GM08714 (cell line): ENCODE measurements around the gene FSTL3.
"Not testable (repeated sequence)": the region's sequence is repeated elsewhere in the genome, so short reads cannot be mapped to it uniquely, and the experiment has no call there.

ENCODE experiments used
- H3K4me3 ChIP-seq: fragments of 200-500 bp; sonication (Bioruptor generic); 2 replicates; pipeline ENCODE4 v1.5.1; 2014; ENCODE audit warnings: mild to moderate bottlenecking, low read length, inconsistent platforms
- ZNF274 ChIP-seq: IDR thresholded peaks from 2 replicates; pipeline ENCODE4 v1.6.1; 2012; ENCODE audit warnings: mild to moderate bottlenecking, low read depth, low read length

The FSTL3 gene

GRCh38 chr19:676339-677105, at the start of gene FSTL3:
Gene FSTL3 (plus strand): TSS chr19:676392. CDS start chr19:676424, 32 bp downstream.
- H3K4me3 ChIP-seq, result peak within 1 kb of the TSS; percentile 5; the same call in 1 of the 2 replicates
- TF ChIP-seq ZNF274, result no peak

- H3K4me3 ChIP-seq, result not testable (repeated sequence)
Observed at GRCh38 chr19:626566-626965, 49.6 kb upstream of the FSTL3 start.

- H3K4me3 ChIP-seq, result no peak overlapping the region
- no peak for TF ChIP-seq ZNF274
Observed at GRCh38 chr19:628168-628567, 48.0 kb upstream of the FSTL3 start.

- not testable (repeated sequence) for H3K4me3 ChIP-seq
Observed at GRCh38 chr19:629515-629914, 46.7 kb upstream of the FSTL3 start.

- TF ChIP-seq ZNF274, result no peak
- no peak overlapping the region for H3K4me3 ChIP-seq
Observed at GRCh38 chr19:629961-630714, 46.1 kb upstream of the FSTL3 start.

GRCh38 chr19:632579-633067, 43.6 kb upstream of the FSTL3 start:
- H3K4me3 ChIP-seq, result peak overlapping the region; percentile 79
- no peak for TF ChIP-seq ZNF274

GRCh38 chr19:633068-633785, 43.0 kb upstream of the FSTL3 start, which contains the start of gene POLRMT:
Gene POLRMT (minus strand): TSS chr19:633537. CDS start chr19:633512, 25 bp downstream.
- no peak for TF ChIP-seq ZNF274
- peak within 1 kb of the TSS; percentile 79 for H3K4me3 ChIP-seq

- no peak for TF ChIP-seq ZNF274
- H3K4me3 ChIP-seq, result peak overlapping the region; percentile 73
Observed at GRCh38 chr19:633786-634639, 42.2 kb upstream of the FSTL3 start.

GRCh38 chr19:634975-635652, 41.1 kb upstream of the FSTL3 start:
- no peak for TF ChIP-seq ZNF274

GRCh38 chr19:638906-639252, 37.3 kb upstream of the FSTL3 start:
- TF ChIP-seq ZNF274, result no peak

More at GRCh38 chr19:634975-635652, 41.1 kb upstream of the FSTL3 start:
- H3K4me3 ChIP-seq, result no peak overlapping the region

GRCh38 chr19:639253-640160, 36.7 kb upstream of the FSTL3 start, which contains the start of gene FGF22:
Gene FGF22 (plus strand): TSS chr19:639879. CDS start chr19:639926, 47 bp downstream.
- H3K4me3 ChIP-seq, result peak within 1 kb of the TSS; percentile 43; the same call in 1 of the 2 replicates
- TF ChIP-seq ZNF274, result no peak

More at GRCh38 chr19:638906-639252, 37.3 kb upstream of the FSTL3 start:
- H3K4me3 ChIP-seq, result no peak overlapping the region

- no peak for TF ChIP-seq ZNF274
- no peak overlapping the region; the same call in 1 of the 2 replicates for H3K4me3 ChIP-seq
Observed at GRCh38 chr19:640161-640558, 36.0 kb upstream of the FSTL3 start.
